OCI-LY3 (cell line): ENCODE measurements around the gene NAV2.

Experiments used
- EZH2phosphoT487 ChIP-seq: fragments of 200-600 bp; shearing (Covaris generic); IDR thresholded peaks from 2 replicates; pipeline ENCODE4 v1.6.1; 2018; ENCODE audit warnings: antibody characterized with exemption, mixed run types, low read depth
- TF ChIP-seq, protein P1 (sequence below): fragments of 200-600, 300-600 bp; sonication (generic); IDR thresholded peaks from 2 replicates; pipeline ENCODE4 v1.5.1; 2014; ENCODE audit warnings: antibody characterized with exemption, low read length, low read depth

DNA sequence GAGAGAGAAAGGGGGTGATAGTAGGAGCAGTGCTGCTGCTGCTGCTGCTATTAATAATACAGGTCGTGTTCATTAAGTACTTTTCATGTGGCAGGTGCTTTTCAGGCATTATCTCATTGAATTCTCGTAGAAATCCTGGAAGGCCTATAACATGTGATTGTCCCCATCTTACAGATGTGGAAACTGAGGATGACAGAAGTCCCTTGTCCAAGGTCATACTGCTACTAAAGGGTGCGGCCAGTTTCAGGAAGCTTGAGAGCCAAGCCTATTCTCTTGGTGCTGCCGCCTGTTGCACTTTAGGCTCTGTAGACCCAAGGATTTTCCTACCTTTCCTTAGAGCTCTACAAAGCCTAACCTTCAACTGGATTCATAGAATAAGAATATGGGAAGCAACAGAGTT is 254.3 kb downstream of the NAV2 start:
- TF ChIP-seq, protein P1, sequence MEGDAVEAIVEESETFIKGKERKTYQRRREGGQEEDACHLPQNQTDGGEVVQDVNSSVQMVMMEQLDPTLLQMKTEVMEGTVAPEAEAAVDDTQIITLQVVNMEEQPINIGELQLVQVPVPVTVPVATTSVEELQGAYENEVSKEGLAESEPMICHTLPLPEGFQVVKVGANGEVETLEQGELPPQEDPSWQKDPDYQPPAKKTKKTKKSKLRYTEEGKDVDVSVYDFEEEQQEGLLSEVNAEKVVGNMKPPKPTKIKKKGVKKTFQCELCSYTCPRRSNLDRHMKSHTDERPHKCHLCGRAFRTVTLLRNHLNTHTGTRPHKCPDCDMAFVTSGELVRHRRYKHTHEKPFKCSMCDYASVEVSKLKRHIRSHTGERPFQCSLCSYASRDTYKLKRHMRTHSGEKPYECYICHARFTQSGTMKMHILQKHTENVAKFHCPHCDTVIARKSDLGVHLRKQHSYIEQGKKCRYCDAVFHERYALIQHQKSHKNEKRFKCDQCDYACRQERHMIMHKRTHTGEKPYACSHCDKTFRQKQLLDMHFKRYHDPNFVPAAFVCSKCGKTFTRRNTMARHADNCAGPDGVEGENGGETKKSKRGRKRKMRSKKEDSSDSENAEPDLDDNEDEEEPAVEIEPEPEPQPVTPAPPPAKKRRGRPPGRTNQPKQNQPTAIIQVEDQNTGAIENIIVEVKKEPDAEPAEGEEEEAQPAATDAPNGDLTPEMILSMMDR, result no peak
- TF ChIP-seq EZH2phosphoT487, result no peak
